Right lobe of liver (tissue), 6 donors: Measurements from ENCODE around the gene SAG. TPM values are rescaled to one million over a fixed set of nuclear protein-coding genes. Genes with fewer than 3 reads are reported as not detected.

ENCODE experiments used
- ATAC-seq, 4 donors: fragments of 200-7000 bp; cut with Tn5 transposase; one replicate each; pipeline ENCODE4 v1.9.1; 2020; ENCODE audit warnings: mild to moderate bottlenecking in 4 of 4, moderate library complexity in 4 of 4
- DNase-seq, 3 donors: peaks; one replicate each; pipeline ENCODE4 v3.0.0-alpha.2; 2020
- H3K27ac ChIP-seq, 3 donors: fragments of 200-600 bp; one replicate each; pipeline ENCODE4 v1.8.0; 2022
- H3K27me3 ChIP-seq, 2 donors: fragments of 200-600 bp; one replicate each; pipeline ENCODE4 v1.8.0; 2022
- H3K36me3 ChIP-seq, 4 donors: fragments of 200-600 bp; sonication (generic) in 1 of 4; one replicate each; pipeline versions ENCODE4 v1.5.1 to v1.8.0; 2017 to 2022; ENCODE audit warnings: control low read depth in 1 of 4
- H3K4me1 ChIP-seq, 4 donors: fragments of 200-600 bp; sonication (generic) in 1 of 4; one replicate each; pipeline versions ENCODE4 v1.5.1 to v1.8.0; 2017 to 2022; ENCODE audit warnings: control low read depth in 1 of 4
- H3K4me3 ChIP-seq, 3 donors: fragments of 200-600 bp; one replicate each; pipeline ENCODE4 v1.8.0; 2022
- H3K9me3 ChIP-seq, 4 donors: fragments of 200-600 bp; sonication (generic) in 1 of 4; one replicate each; pipeline versions ENCODE4 v1.5.1 to v1.8.0; 2017 to 2022; ENCODE audit warnings: control low read depth in 1 of 4
- CTCF ChIP-seq, 4 donors: fragments of 200-600 bp in 3 of 4; fragments of 450-650 bp in 1 of 4; IDR thresholded peaks; one replicate each; pipeline versions ENCODE4 v1.5.1 to v1.8.0; 2016 to 2022; ENCODE audit warnings: antibody characterized with exemption in 4 of 4, mild to moderate bottlenecking in 2 of 4
- POLR2A ChIP-seq: fragments of 450-650 bp; IDR thresholded peaks from one replicate; pipeline ENCODE4 v1.6.1; 2017; ENCODE audit warnings: antibody characterized with exemption, mild to moderate bottlenecking
- WGBS: methylation state at CpG from one replicate; pipeline ENCODE4 v1.1.6; 2018; ENCODE audit warnings: low coverage, low lambda C conversion rate; ENCODE audit not compliant: insufficient coverage; ENCODE audit errors: missing lambda C conversion rate; 5-methylcytosine and 5-hydroxymethylcytosine counted together
- intact Hi-C, 2 donors: fragments of 100-400 bp; cut with DNase I; formaldehyde crosslinking; loops; one replicate each; pipeline versions ENCODE4 v1.11.2 to v1.14.1; 2022
- total RNA-seq, 6 experiments: library from RNA; depleted of rRNA in 2 of 6; stranded (reverse); fragments of >200 nt in 2 of 6; fragmentation: NEBNext Ultra II Directional in 3 of 6; extraction: Animal tissue kit (Norgen Biotek cat#: 25700) in 3 of 6; gene quantifications; one replicate each; pipeline versions ENCODE4 v1.1.0 to v1.2.4, GENCODE V29; 2016 to 2023
- donor health status: DM: no; HTN: yes; CAD: no.
- donor health status: DM: no; HTN: no; CAD: no.
- donor health status: DM: no; HTN: no; CAD: no.
- donor health status: DM: no; HTN: yes; CAD: no.
- donor health status: DM: no; HTN: yes; CAD: no.

Gene SAG
- total RNA-seq, 6 experiments from 2014 or later = not detected

- H3K27me3 ChIP-seq = no peaks in the 10 kb centered on the region
- TF ChIP-seq CTCF (IDR thresholded peaks at IDR 0.05) (no peak), POLR2A (no peak)
- DNase-seq = no peak
- H3K27ac ChIP-seq = peak overlapping the region in 1 of 3 donors; percentile 73
- no peaks in the 10 kb centered on the region for H3K9me3 ChIP-seq
- H3K4me3 ChIP-seq = no peak overlapping the region
- intact Hi-C loops = no loop called here
- ATAC-seq = peak in 2 of 4 donors; percentile 41 to 53
- H3K4me1 ChIP-seq = peaks cover 0 to 26% (median 0%) of the 10 kb centered on the region in 4 donors
- WGBS = 52% methylated on average over 5 of the region's 10 CpGs
- peaks cover 0 to 49% (median 25%) of the 10 kb centered on the region in 4 donors for H3K36me3 ChIP-seq
These were observed 41.7 kb upstream of the SAG start for GRCh38 chr2:233265899-233266431.

GRCh38 chr2:233266481-233266880 lies 41.1 kb upstream of the SAG start:
- intact Hi-C loops = no loop called here
- Histone ChIP-seq H3K27ac (no peak overlapping the region), H3K36me3 (peaks cover 0 to 49% (median 25%) of the 10 kb centered on the region in 4 donors)

GRCh38 chr2:233267516-233268245 lies 39.9 kb upstream of the SAG start:
- H3K27me3 ChIP-seq = no peaks in the 10 kb centered on the region
- no peak overlapping the region for H3K4me3 ChIP-seq
- no peak for TF ChIP-seq POLR2A
- TF ChIP-seq CTCF (IDR thresholded peaks at IDR 0.05) = no peak
- DNase-seq (no peak), ATAC-seq (peak; percentile 5 to 58 (median 30))
- intact Hi-C loops = no loop called here
- H3K4me1 ChIP-seq = peaks cover 0 to 30% (median 5%) of the 10 kb centered on the region in 4 donors
- H3K9me3 ChIP-seq = no peaks in the 10 kb centered on the region
- H3K36me3 ChIP-seq = peaks cover 1 to 47% (median 28%) of the 10 kb centered on the region in 4 donors
- WGBS = 77% methylated on average over 4 of the region's 6 CpGs
- H3K27ac ChIP-seq = no peak overlapping the region

More at GRCh38 chr2:233266481-233266880, 41.1 kb upstream of the SAG start:
- DNase-seq (no peak), ATAC-seq (no peak)
- no peaks in the 10 kb centered on the region for H3K9me3 ChIP-seq
- WGBS = 97% methylated on average over 4 of the region's 4 CpGs
- TF ChIP-seq CTCF (IDR thresholded peaks at IDR 0.05) (no peak), POLR2A (no peak)
- no peak overlapping the region for H3K4me3 ChIP-seq
- no peaks in the 10 kb centered on the region for H3K27me3 ChIP-seq
- H3K4me1 ChIP-seq = peaks cover 0 to 26% (median 1%) of the 10 kb centered on the region in 4 donors

GRCh38 chr2:233270366-233270765 lies 37.2 kb upstream of the SAG start:
- Histone ChIP-seq H3K9me3 (no peaks in the 10 kb centered on the region), H3K27ac (peak overlapping the region in 1 of 3 donors; percentile 6), H3K4me3 (no peak overlapping the region), H3K36me3 (peaks cover 14 to 55% (median 33%) of the 10 kb centered on the region in 4 donors), H3K27me3 (no peaks in the 10 kb centered on the region), H3K4me1 (peaks cover 0 to 17% (median 5%) of the 10 kb centered on the region in 4 donors)
- 64% methylated on average over 5 of the region's 5 CpGs for WGBS
- intact Hi-C loops = no loop called here
- TF ChIP-seq CTCF (IDR thresholded peaks at IDR 0.05) (no peak), POLR2A (no peak)
- no peak for DNase-seq
- no peak for ATAC-seq
